DOHH2 (cell line): ENCODE results near the gene PTPN9.

ENCODE experiments used
- CTCF ChIP-seq: fragments of 200-600 bp; sonication (generic); IDR thresholded peaks from one replicate; pipeline ENCODE4 v1.5.1; 2014; ENCODE audit warnings: antibody characterized with exemption, mild to moderate bottlenecking, low read depth, low read length; ENCODE audit not compliant: poor library complexity, severe bottlenecking
- EZH2phosphoT487 ChIP-seq: fragments of 200-600 bp; sonication (generic); IDR thresholded peaks from 2 replicates; pipeline ENCODE4 v1.6.1; 2017; ENCODE audit warnings: borderline replicate concordance, mild to moderate bottlenecking, antibody characterized with exemption, low read length, moderate library complexity, mixed read lengths

- TF ChIP-seq CTCF (no peak), EZH2phosphoT487 (no peak)
These were observed 4.6 kb upstream of the PTPN9 start for GRCh38 chr15:75583701-75584100.
